Stimulated activated CD4-positive, alpha-beta T cell treated with anti-CD3 and anti-CD28 coated beads, Interleukin-1b, Interleukin-23, amount 100 ng/mL, for 1 hour (primary cell): ENCODE results near the gene KCNH1.

ENCODE experiments used
- DNase-seq, 2 donors: peaks; one replicate each; pipeline ENCODE4 v3.0.0-alpha.2; 2020; ENCODE audit warnings: low read depth in 2 of 2

KCNH1 gene

GRCh38 chr1:210800301-210800700, 333.6 kb downstream of the KCNH1 start:
- DNase-seq, result no peak

DNA sequence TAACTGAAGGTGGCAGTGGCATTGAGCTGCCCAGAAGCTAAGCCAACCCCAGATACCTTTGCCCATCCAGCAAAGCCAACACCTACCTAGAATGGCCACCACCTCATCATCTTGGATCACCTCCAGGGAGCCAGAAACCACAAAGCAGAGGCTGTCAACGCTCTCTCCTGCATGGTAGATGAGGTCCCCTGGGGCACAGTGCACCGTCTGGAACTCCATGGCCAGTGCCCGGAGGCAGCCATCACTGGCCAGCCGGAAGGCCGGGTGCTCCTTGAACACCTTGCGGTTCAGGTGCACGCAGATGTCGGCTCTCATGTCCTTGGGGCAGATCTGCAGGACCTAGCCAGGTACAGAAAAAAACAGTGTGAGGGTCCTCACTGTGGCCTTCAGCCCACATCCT, 336.5 kb downstream of the KCNH1 start:
- DNase-seq, result no peak

GRCh38 chr1:210796421-210796820, 337.5 kb downstream of the KCNH1 start:
- no peak for DNase-seq

GRCh38 chr1:210794445-210794844, 339.5 kb downstream of the KCNH1 start:
- DNase-seq, result no peak

- DNase-seq, result no peak
Observed at GRCh38 chr1:210792250-210793102, 341.5 kb downstream of the KCNH1 start.

DNA sequence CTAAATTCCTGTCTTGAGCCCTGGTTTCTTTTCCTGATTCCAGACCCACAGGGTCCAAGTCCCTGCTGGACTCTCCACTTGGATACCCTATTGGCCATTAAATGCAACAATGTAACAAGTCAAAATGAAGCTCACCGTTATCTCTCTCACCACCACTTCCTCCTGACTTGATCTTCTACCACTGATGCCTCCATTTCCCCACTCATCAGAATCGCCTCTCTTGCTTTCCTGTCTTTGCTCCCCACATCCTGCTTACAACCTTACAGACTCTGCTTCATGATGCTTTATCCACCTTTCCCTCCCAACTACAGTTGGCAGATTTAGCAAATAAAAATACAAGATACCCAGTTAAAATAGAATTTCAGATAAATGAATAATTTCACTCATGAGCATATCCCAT, 343.8 kb downstream of the KCNH1 start:
- no peak for DNase-seq

DNA sequence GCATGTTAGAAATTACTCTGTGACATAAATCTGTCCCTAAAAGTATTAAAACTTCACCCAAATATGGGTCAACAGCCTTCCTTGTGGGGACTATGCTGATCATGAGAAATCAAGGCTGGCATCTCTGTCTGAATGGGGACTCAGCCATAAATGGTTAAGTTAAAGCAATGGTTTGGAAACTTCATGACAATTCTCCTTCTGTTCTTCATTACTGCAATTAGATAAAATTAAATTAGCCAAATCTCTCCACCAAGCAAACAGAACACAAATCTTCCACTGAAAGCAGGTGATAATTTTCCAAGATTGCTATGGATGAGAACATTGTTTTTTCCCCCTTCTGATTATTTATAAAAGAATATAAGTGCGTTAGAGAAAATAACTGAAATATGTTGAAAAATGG, 346.1 kb downstream of the KCNH1 start:
- no peak for DNase-seq

DNA sequence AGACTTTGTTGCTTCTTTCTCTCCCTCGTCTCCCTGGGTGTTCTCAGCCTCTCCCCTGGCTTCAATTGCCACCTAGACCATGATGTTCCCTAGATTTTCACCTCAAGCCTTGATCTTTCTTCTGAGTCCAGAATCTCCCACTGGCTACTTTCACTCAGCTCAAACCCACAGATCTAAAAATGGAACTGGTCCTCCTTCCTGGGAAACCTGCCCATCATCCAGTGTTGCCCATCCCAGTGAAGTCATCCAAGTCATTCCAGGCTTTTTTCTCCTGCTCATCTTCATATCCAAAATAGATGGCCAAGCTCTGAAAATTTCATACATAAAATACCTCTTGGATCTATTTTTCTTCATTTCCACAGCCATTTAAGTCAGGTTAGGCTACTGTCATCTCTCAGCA, 347.4 kb downstream of the KCNH1 start:
- no peak for DNase-seq

GRCh38 chr1:210783925-210784324, 350.0 kb downstream of the KCNH1 start:
- DNase-seq, result no peak

DNA sequence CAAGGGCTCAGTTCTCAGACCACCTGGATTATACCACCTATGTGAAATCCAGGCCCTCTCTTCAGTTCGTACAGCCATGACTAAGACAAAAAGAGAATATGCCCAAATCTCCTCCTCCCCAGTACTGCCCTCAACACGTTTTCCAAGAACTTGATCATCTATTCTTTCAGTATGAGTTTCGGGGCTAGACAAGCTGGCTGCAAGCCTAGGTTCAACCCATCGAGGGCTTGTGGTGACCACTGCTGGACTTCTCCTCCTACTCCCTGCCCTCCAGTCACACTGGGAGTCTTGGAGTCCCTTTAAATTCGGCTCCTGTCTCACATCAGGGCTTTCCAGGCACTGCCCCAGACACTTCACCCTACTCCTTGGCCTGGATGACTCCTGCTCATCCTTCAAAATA, 352.3 kb downstream of the KCNH1 start:
- DNase-seq, result no peak

DNA sequence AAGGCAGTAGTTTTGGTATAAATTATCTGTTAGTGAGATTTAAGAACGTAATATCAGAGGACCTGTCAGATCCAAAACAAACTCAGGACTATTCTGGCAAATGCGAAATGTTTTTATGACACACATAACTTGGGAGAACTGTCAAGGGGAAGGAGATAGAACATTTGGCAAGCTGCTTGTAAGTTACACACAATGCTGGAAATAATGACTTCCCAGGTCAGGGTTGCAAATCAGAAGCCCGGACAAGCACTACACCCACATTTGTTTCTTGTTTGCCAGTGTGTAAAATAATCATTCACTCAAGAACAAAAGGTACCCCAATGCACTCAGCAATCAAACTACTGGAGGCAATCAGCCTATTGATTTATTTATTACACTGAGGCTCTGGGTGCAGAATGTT, 354.7 kb downstream of the KCNH1 start:
- no peak for DNase-seq

GRCh38 chr1:210777914-210778313, 356.0 kb downstream of the KCNH1 start:
- DNase-seq, result no peak

DNA sequence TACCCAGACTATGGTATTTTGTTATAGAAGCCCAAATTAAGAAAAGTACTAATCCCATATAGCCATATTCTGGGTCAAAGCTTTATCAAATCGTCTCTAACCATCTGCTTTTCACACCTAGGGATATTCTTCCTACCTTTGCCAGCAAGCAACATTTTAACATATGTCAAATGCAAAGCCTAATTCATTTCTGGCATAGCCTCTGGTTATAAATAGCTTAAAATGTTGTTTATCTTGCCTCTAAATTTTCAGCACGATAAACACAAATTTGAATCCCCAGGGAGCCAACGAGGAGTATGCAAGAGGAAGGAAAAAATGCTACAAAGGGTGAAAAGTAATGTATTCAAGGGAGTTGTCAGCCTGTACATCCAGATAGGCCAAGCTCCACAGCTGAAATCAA, 357.2 kb downstream of the KCNH1 start:
- DNase-seq, result no peak

DNA sequence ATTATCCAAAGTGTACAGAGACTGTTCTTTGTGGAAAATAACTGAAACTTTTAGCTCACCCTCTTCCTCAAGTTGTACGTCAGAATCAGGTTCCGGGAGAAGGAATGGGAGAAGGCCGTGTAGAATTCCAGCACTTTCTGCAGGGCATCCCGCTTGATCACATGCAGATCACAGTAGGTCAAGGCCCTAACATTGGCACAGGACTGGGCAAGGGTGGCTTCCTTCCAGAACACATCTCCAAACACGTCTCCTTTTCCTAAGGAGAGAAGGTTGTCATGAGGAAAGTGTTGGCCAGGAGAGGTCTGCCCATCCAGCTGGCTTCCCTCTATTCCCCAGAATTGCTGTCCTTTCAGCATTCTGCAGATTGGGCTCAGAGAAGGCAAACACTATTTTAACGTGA, 358.7 kb downstream of the KCNH1 start:
- DNase-seq, result no peak

GRCh38 chr1:210773450-210773849, 360.5 kb downstream of the KCNH1 start:
- DNase-seq, result no peak

DNA sequence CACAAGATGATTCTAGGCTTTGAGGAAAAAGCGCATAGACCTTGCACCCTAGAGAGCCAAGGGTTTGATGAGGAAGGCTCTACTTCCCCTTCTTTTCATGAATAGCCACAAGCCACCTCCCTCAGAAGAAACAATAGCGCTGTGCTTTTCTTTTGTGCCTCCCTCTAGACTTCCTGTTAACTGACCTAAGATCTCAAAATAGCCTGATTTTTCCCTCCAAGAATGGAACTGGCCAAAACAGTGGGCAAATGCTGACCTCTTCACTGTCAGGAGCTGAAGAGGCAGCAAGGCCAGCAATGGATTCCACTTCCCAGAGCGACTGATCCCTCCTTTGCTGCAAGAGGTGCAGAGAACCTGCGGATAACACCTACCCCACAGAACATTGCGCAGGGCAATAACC, 362.8 kb downstream of the KCNH1 start:
- no peak for DNase-seq

DNA sequence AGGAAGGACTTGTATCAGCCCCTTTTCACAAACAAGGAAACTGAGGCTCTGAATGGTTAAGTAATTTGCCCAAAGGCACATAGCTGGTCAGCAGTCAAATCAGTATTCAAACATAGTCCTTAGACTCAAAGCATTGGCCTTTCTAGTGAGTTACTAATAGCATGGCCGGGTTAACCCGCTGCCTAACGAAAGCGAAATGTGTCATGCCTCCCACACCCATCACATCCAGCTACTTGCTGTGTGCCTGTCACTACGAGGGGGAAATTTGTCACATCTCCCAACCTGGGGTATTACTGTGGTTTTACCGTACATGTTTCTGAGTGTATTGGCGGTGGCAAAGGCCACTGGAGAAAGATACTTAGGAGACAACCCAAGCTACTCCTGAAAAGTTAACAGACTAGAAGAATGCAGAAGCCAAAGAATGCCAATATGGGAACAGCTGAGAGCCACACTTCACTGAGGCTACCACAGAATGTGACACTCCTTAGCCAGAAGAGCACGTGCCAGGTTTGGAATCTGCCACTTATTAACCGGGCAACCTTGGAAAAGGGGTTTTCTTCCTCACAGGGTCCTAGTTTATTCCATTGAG, 363.5 kb downstream of the KCNH1 start:
- DNase-seq, result no peak

DNA sequence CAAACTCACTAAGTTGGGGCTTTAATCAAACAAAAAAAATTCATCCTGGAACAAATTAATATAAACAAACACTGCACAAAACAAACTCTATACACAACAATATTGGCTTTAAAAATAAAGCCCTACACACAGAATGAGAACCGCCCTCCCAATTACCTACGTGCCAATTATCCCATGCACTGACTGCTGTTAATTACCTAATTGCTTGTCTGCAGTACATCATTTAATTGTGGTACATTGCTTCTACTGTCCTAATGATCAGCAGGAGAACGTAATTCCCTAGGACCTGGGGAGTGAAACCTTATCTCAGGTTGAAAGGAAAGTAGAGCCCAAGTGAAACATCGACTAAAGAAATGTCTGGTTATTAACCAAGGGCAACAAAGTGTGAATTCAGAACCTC, 364.5 kb downstream of the KCNH1 start:
- no peak for DNase-seq

GRCh38 chr1:210764536-210764935, 369.4 kb downstream of the KCNH1 start:
- DNase-seq, result no peak

DNA sequence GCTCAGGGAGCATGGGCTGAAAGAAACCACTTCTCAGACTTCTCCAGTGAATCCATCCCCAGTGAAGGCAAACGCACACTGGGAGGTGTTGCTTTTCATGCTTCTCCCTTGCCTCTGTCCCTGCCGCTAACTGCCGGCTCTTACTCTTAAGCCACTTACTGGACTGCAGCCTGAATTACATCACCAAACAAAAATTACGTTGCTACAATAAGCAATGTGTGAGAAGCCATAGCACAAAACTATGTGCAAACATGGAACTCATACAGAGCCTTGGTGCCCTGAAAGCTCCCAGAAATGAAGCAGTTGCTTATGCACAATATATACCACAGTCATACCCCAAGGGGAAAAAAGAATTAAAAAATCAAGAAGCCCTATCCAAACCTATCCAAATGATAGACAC, 375.2 kb downstream of the KCNH1 start:
- DNase-seq, result no peak

GRCh38 chr1:210758261-210758660, 375.7 kb downstream of the KCNH1 start:
- DNase-seq, result no peak

DNA sequence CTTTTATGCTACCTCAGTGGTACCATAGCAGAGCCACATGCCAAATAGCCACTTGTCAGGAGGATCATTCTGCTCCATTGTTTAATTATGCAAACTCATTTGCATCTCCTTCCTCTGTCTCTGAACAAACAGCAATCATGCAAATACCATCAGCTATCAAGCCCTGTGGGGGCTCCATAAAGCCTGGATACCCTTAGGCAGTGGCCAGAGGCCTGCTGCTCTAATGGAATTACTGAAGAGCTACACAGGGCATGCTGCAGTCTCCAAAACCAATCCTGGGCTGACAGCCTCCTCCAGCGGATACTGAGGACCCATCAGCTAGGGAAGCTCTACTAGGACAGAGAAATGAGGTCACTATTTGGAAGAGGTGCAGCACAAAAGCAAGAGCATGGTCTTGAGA, 376.3 kb downstream of the KCNH1 start:
- DNase-seq, result no peak

DNA sequence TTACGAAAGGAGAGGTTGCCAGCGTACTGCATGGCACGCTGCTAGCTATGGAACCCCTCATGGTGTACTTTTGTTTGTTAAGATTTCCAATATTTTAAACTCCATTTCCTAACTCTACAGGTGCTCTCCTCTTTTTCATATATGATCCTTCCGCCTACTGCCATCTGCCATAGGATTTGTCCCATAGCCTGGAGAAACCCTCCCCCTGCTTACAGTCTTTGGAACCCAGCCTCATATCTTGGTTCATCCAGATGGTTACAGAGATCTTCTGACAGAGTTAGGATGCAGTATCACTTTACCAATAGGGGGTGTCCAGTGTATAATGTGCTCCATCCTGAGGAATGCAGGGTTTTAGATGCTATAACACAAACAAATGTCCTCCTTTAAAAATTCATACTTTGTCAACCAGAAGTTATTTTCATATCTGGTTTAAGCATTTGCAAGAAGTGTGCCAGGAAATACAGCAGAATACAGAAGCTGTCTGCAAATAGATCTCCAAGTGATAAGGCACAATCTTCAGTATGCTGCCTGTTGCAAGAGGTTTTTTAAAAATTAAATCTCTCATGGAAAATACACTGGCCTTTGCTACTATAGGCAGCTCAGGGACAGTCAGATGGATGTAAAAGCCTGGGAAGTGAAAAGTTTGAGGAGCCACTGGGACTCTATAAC, 377.8 kb downstream of the KCNH1 start:
- DNase-seq, result no peak
